GM23248 (cell line): ENCODE data around the gene PRF1.
"Not testable (repeated sequence)": the region's sequence is repeated elsewhere in the genome, so short reads cannot be mapped to it uniquely, and the experiment has no call there.

Experiments
- EZH2 ChIP-seq: fragments of 200-600 bp; sonication (generic); IDR thresholded peaks from 2 replicates; pipeline ENCODE4 v1.6.1; 2018; ENCODE audit warnings: antibody characterized with exemption, mild to moderate bottlenecking; ENCODE audit not compliant: insufficient read depth, poor library complexity, severe bottlenecking
- EZH2phosphoT487 ChIP-seq: fragments of 200-600 bp; sonication (generic); IDR thresholded peaks from 2 replicates; pipeline ENCODE4 v1.6.1; 2018; ENCODE audit warnings: antibody characterized with exemption, moderate library complexity, mild to moderate bottlenecking, low read depth; ENCODE audit not compliant: insufficient read depth

GRCh38 chr10:70614364-70614763 lies 11.8 kb upstream of the PRF1 start:
- TF ChIP-seq EZH2phosphoT487, EZH2: not testable (repeated sequence)
